HepG2 (cell line): ENCODE measurements around the gene IRF3. TPM values are rescaled to one million over a fixed set of nuclear protein-coding genes. Genes with fewer than 3 reads are reported as not detected.

Experiments
- ATAC-seq: fragments of 200-7000 bp; cut with Tn5 transposase; 3 replicates; pipeline ENCODE4 v1.9.1; 2020; ENCODE audit warnings: mild to moderate bottlenecking, moderate library complexity
- BruUV-seq: library from RNA; stranded (reverse); fragments of 400-500 nt; replicated peaks from 2 replicates; lab custom pipeline; 2021; lab: Mats Ljungman, UMichigan
- CTCF ChIA-PET: fragments of 300-600 bp; formaldehyde crosslinking; extraction: SDS; loops from one replicate; lab custom pipeline; 2021; ENCODE audit warnings: low total read pairs, inconsistent platforms, low intra/inter-chr PET ratio; lab: Yijun Ruan, JAX
- POLR2A ChIA-PET: fragments of 350-600 bp; sonication (Branson Sonifier 250); formaldehyde crosslinking; loops from one replicate; lab custom pipeline; 2020; ENCODE audit warnings: antibody characterized with exemption, inconsistent platforms; lab: Yijun Ruan, JAX
- DNase-seq: peaks from one replicate; pipeline ENCODE4 v3.0.0-alpha.2; 2015; ENCODE audit warnings: low spot score
- FAIRE-seq: peaks from 3 replicates; lab custom pipeline; 2011; peaks lifted over from hg19 to GRCh38; lab: Jason Lieb, UNC
- H2AFZ ChIP-seq: one replicate; pipeline ENCODE4 v1.6.1; 2011; ENCODE audit warnings: low read length, inconsistent platforms
- H3K27ac ChIP-seq: fragments of 300-600 bp; 3 replicates; pipeline ENCODE4 v1.8.0; 2011; ENCODE audit warnings: mixed run types, mild to moderate bottlenecking, mixed read lengths, low read length, inconsistent platforms; ENCODE audit not compliant: insufficient read depth; ENCODE audit errors: extremely low read length
- H3K27me3 ChIP-seq, 2 experiments: fragments of 200-600 bp in 1 of 2; 2 replicates in 1 of 2; 3 replicates in 1 of 2; pipeline versions ENCODE4 v1.6.0 to v1.8.0; 2011; ENCODE audit warnings: low read length in 2 of 2, mild to moderate bottlenecking in 2 of 2, moderate library complexity in 2 of 2, inconsistent platforms in 1 of 2; ENCODE audit not compliant: insufficient read depth in 2 of 2, control insufficient read depth in 1 of 2
- H3K36me3 ChIP-seq, 2 experiments: fragments of 200-600 bp in 1 of 2; replicated peaks in 1 of 2; 2 replicates in 1 of 2; 3 replicates in 1 of 2; pipeline versions ENCODE4 v1.5.1 to v1.8.0; 2011; ENCODE audit warnings: low read length in 2 of 2, inconsistent platforms in 1 of 2; ENCODE audit not compliant: insufficient read depth in 2 of 2, control insufficient read depth in 1 of 2
- H3K4me1 ChIP-seq: 2 replicates; pipeline ENCODE4 v1.5.1; 2012; ENCODE audit warnings: low read length, inconsistent platforms; ENCODE audit not compliant: insufficient read depth
- H3K4me2 ChIP-seq: 2 replicates; pipeline ENCODE4 v1.6.0; 2011; ENCODE audit warnings: low read depth, low read length, inconsistent platforms
- H3K4me3 ChIP-seq, 3 experiments: fragments of 200-600 bp in 1 of 3; sonication (generic), shearing (Covaris generic) in 1 of 3; replicated peaks in 1 of 3; 2 replicates each; pipeline ENCODE4 v1.5.1; 2011 to 2016; ENCODE audit warnings: low read length in 3 of 3, inconsistent platforms in 2 of 3, low read depth in 2 of 3, mild to moderate bottlenecking in 2 of 3, control low read depth in 1 of 3, mixed read lengths in 1 of 3; ENCODE audit not compliant: insufficient read depth in 1 of 3
- H3K79me2 ChIP-seq: one replicate; pipeline ENCODE4 v1.6.1; 2011; ENCODE audit warnings: low read length, inconsistent platforms; ENCODE audit not compliant: insufficient read depth
- H3K9ac ChIP-seq: 2 replicates; pipeline ENCODE4 v1.6.0; 2011; ENCODE audit warnings: mild to moderate bottlenecking, low read depth, low read length, inconsistent platforms; ENCODE audit not compliant: insufficient read depth
- H3K9me3 ChIP-seq: 2 replicates; pipeline ENCODE4 v1.5.1; 2012; ENCODE audit warnings: mild to moderate bottlenecking, low read length
- H4K20me1 ChIP-seq: 2 replicates; pipeline ENCODE4 v1.6.0; 2011; ENCODE audit warnings: inconsistent platforms, mild to moderate bottlenecking, low read length, moderate library complexity; ENCODE audit not compliant: insufficient read depth
- AGO2 ChIP-seq: fragments of 200-400 bp; formaldehyde crosslinking; optimal IDR thresholded peaks from 2 replicates; pipeline ENCODE3; 2017; ENCODE audit warnings: mild to moderate bottlenecking, low read depth, low read length, moderate library complexity
- HNRNPL ChIP-seq: fragments of 200-400 bp; formaldehyde crosslinking; IDR thresholded peaks from 2 replicates; pipeline ENCODE4 v1.6.1; 2017; ENCODE audit warnings: mild to moderate bottlenecking, low read depth, low read length
- MAZ ChIP-seq, 2 experiments: sonication (generic) in 1 of 2; formaldehyde crosslinking in 1 of 2; IDR thresholded peaks; 2 replicates each; pipeline versions ENCODE4 v1.5.0 to v1.6.1; 2012 to 2020; ENCODE audit warnings: low read depth in 2 of 2, mild to moderate bottlenecking in 2 of 2, borderline replicate concordance in 1 of 2, improper control_type of control experiment in 1 of 2, low read length in 1 of 2, missing genetic modification reagents in 1 of 2, moderate library complexity in 1 of 2
- PAX8 ChIP-seq: sonication (generic); formaldehyde crosslinking; IDR thresholded peaks from 2 replicates; pipeline ENCODE4 v1.8.0; 2022; ENCODE audit warnings: mild to moderate bottlenecking, missing genetic modification reagents, borderline replicate concordance
- POGZ ChIP-seq: sonication (generic); formaldehyde crosslinking; IDR thresholded peaks from 2 replicates; pipeline ENCODE4 v1.4.0; 2020; ENCODE audit warnings: mild to moderate bottlenecking, missing genetic modification reagents
- REPIN1 ChIP-seq: sonication (generic); formaldehyde crosslinking; IDR thresholded peaks from 2 replicates; pipeline ENCODE4 v1.8.0; 2022; ENCODE audit warnings: missing genetic modification reagents, low read depth, mild to moderate bottlenecking, borderline replicate concordance
- SNAPC5 ChIP-seq: sonication (generic); formaldehyde crosslinking; IDR thresholded peaks from 2 replicates; pipeline ENCODE4 v1.8.1; 2023; ENCODE audit warnings: mild to moderate bottlenecking, missing genetic modification reagents, borderline replicate concordance
- SRSF4 ChIP-seq: fragments of 200-400 bp; formaldehyde crosslinking; IDR thresholded peaks from one replicate; pipeline ENCODE4 v1.6.1; 2018; ENCODE audit warnings: mild to moderate bottlenecking, low read depth, low read length, moderate library complexity; ENCODE audit not compliant: poor library complexity, severe bottlenecking
- ZNF296 ChIP-seq: sonication (generic); formaldehyde crosslinking; conservative IDR thresholded peaks from 2 replicates; pipeline ENCODE4 v1.5.0; 2020; ENCODE audit warnings: mild to moderate bottlenecking, missing genetic modification reagents
- ZNF329 ChIP-seq: sonication (generic); formaldehyde crosslinking; IDR thresholded peaks from 2 replicates; pipeline ENCODE4 v1.9.0; 2021; ENCODE audit warnings: low read depth, mild to moderate bottlenecking, missing genetic modification reagents
- ZNF556 ChIP-seq: sonication (generic); formaldehyde crosslinking; IDR thresholded peaks from 2 replicates; pipeline ENCODE4 v1.4.0; 2020; ENCODE audit warnings: mild to moderate bottlenecking, missing genetic modification reagents, borderline replicate concordance
- WGBS: methylation state at CpG from one replicate; pipeline ENCODE4 v1.1.6; 2017; ENCODE audit warnings: low lambda C conversion rate; 5-methylcytosine and 5-hydroxymethylcytosine counted together
- in situ Hi-C: cut with HindIII; loops from 2 replicates; pipeline ENCODE4 v1.10.0; 2017; ENCODE audit warnings: low pct_unique_long_range_greater_than_20kb; ENCODE audit not compliant: extremely low pct_ligation_motif_present
- intact Hi-C: fragments of 100-400 bp; cut with micrococcal nuclease; formaldehyde crosslinking; loops from one replicate; pipeline ENCODE4 v1.10.0; 2022; ENCODE audit not compliant: unreplicated experiment
- polyA plus RNA-seq, 8 experiments: library from polyadenylated mRNA; depleted of rRNA in 3 of 8; stranded (reverse) in 7 of 8; unstranded in 1 of 8; fragments of >200 nt; fragmentation: Illumina TruSeq in 4 of 8; extraction: Trizol in 4 of 8; gene quantifications; 2 replicates each; pipeline versions ENCODE4 v1.2.1 to v1.2.3, GENCODE V29; 2011 to 2016; ENCODE audit warnings: low read depth in 4 of 8, missing spikeins in 1 of 8, mixed read lengths in 1 of 8; ENCODE audit not compliant: insufficient read depth in 1 of 8
- total RNA-seq, 5 experiments: library from RNA; depleted of rRNA; stranded (reverse); fragments of >200 nt; fragmentation: Illumina TruSeq; extraction: Trizol; gene quantifications; 2 replicates each; pipeline ENCODE4 v1.2.3, GENCODE V29; 2016; ENCODE audit warnings: low read depth in 1 of 5
- TF ChIP-seq, protein P1 (sequence below): IDR thresholded peaks from 2 replicates; pipeline ENCODE4 v1.6.1; 2016; ENCODE audit warnings: control low read depth
- TF ChIP-seq, protein P2 (sequence below): sonication (generic); formaldehyde crosslinking; IDR thresholded peaks from 2 replicates; pipeline ENCODE4 v1.5.0; 2020; ENCODE audit warnings: mild to moderate bottlenecking, missing genetic modification reagents, moderate library complexity
- TF ChIP-seq, protein P3 (sequence below): sonication (generic); formaldehyde crosslinking; IDR thresholded peaks from 2 replicates; pipeline ENCODE4 v1.4.0; 2020; ENCODE audit warnings: mild to moderate bottlenecking, low read depth, missing genetic modification reagents

Gene IRF3
- total and polyA plus RNA-seq, 2 of the 13 experiments (the other 11 are each of a cell fraction or from before 2014, with no cell fraction given), result 61.9 to 65.5 TPM

- TF ChIP-seq, protein P1, sequence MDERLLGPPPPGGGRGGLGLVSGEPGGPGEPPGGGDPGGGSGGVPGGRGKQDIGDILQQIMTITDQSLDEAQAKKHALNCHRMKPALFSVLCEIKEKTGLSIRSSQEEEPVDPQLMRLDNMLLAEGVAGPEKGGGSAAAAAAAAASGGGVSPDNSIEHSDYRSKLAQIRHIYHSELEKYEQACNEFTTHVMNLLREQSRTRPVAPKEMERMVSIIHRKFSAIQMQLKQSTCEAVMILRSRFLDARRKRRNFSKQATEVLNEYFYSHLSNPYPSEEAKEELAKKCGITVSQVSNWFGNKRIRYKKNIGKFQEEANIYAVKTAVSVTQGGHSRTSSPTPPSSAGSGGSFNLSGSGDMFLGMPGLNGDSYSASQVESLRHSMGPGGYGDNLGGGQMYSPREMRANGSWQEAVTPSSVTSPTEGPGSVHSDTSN, result no peak
- TF ChIP-seq ZNF296 (CRISPR knock-in tag), result no peak
- no peak for TF ChIP-seq ZNF329 (CRISPR knock-in tag)
- TF ChIP-seq HNRNPL, result no peak
- TF ChIP-seq PAX8 (CRISPR knock-in tag), result no peak
- TF ChIP-seq AGO2, result peak; percentile 82
- TF ChIP-seq, protein P2, sequence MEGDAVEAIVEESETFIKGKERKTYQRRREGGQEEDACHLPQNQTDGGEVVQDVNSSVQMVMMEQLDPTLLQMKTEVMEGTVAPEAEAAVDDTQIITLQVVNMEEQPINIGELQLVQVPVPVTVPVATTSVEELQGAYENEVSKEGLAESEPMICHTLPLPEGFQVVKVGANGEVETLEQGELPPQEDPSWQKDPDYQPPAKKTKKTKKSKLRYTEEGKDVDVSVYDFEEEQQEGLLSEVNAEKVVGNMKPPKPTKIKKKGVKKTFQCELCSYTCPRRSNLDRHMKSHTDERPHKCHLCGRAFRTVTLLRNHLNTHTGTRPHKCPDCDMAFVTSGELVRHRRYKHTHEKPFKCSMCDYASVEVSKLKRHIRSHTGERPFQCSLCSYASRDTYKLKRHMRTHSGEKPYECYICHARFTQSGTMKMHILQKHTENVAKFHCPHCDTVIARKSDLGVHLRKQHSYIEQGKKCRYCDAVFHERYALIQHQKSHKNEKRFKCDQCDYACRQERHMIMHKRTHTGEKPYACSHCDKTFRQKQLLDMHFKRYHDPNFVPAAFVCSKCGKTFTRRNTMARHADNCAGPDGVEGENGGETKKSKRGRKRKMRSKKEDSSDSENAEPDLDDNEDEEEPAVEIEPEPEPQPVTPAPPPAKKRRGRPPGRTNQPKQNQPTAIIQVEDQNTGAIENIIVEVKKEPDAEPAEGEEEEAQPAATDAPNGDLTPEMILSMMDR (CRISPR knock-in tag), result no peak
These were observed 16.2 kb upstream of the IRF3 start (continued) for GRCh38 chr19:49681830-49682229.

DNA sequence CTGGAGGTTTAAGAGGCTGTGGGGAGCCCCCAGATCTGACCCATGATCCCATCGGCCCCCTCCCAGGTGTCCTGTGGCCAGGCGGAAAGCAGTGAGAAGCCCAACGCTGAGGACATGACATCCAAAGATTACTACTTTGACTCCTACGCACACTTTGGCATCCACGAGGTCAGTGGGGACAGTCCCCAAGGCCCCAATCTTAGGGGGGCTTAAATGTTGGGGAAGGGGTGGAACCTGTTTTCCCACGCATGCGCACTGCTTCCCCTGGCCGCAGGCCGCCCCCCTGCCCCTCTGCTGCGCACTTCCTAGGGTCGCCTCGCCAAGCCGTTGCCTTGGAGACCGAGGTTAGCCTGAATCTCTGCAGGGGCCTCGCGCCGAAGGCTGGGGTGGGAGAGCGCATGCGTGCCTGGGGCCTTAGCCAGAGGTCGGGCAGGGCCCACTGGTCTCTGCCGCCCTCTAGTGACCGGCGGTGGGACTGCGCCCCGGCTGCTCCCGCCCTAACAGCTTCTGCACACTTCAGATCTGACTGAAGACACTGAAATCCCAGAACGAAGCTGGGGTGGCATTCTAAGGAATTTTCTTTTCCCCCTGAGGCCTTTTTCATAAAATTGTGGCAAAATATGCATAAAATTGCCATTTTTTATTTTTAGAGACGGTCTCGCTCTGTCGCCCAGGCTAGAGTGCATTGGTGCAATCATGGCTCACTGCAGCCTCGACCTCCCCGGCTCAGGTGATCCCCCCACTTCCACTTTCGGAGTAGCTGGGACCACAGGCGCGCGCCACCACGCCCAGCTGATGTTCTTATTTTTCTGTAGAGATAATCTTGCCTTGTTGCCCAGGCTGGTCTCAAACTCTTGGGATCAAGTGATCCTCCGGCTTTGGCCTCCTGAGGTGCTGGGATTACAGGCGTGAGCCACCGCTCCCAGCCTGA, 15.0 kb upstream of the IRF3 start:
- DNase-seq, result peak; percentile 70
- no peaks in the 10 kb centered on the region for H3K27me3 ChIP-seq
- peaks cover 40% of the 10 kb centered on the region for H4K20me1 ChIP-seq
- ATAC-seq, result peak; percentile 7
- peaks cover 19 to 48% of the 10 kb centered on the region in 2 experiments for H3K36me3 ChIP-seq
- peaks cover 39% of the 10 kb centered on the region for H3K4me1 ChIP-seq
- POLR2A ChIA-PET, result interaction anchor here (1.6 kb wide), 1 partner anchor 185 kb away, joined by 5 read pairs; the partner anchor contains the start of gene RPS11
- WGBS, result 86% methylated on average over 20 of the region's 40 CpGs
- no peaks in the 10 kb centered on the region for H3K9me3 ChIP-seq
- in situ Hi-C loops (no loop called here), intact Hi-C loops (no loop called here)
- FAIRE-seq, result peak; percentile 71
- H3K4me3 ChIP-seq, result no peak overlapping the region; a peak in 1 of 6 replicates
- no peak overlapping the region for H3K9ac ChIP-seq
- CTCF ChIA-PET, result interaction anchor here (0.9 to 1.5 kb wide), 2 partner anchors 9 to 110 kb away, joined by 3 to 5 read pairs; no protein-coding TSS in a partner anchor
- no peak overlapping the region for H2AFZ ChIP-seq
- H3K27ac ChIP-seq, result peak overlapping the region; percentile 49
- H3K4me2 ChIP-seq, result peak overlapping the region; percentile 34
- BruUV-seq, result no TSS peak
- H3K79me2 ChIP-seq, result peaks cover 42% of the 10 kb centered on the region
- no peak for TF ChIP-seq SRSF4
- peak; percentile 10; the same call in 1 of the 2 replicates for TF ChIP-seq MAZ (IDR thresholded peaks at IDR 0.05; ENCODE audit: borderline replicate concordance, low read depth, low read length)
- TF ChIP-seq MAZ (CRISPR knock-in tag; IDR thresholded peaks at IDR 0.05; ENCODE audit: low read depth), result no peak
- no peak for TF ChIP-seq REPIN1
- TF ChIP-seq, protein P3, sequence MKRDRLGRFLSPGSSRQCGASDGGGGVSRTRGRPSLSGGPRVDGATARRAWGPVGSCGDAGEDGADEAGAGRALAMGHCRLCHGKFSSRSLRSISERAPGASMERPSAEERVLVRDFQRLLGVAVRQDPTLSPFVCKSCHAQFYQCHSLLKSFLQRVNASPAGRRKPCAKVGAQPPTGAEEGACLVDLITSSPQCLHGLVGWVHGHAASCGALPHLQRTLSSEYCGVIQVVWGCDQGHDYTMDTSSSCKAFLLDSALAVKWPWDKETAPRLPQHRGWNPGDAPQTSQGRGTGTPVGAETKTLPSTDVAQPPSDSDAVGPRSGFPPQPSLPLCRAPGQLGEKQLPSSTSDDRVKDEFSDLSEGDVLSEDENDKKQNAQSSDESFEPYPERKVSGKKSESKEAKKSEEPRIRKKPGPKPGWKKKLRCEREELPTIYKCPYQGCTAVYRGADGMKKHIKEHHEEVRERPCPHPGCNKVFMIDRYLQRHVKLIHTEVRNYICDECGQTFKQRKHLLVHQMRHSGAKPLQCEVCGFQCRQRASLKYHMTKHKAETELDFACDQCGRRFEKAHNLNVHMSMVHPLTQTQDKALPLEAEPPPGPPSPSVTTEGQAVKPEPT (CRISPR knock-in tag), result no peak
- no peak for TF ChIP-seq SNAPC5 (CRISPR knock-in tag)
- TF ChIP-seq ZNF556 (CRISPR knock-in tag), result 0 out of 2 replicates have a peak, but pooled peaks have one; percentile 38
- TF ChIP-seq POGZ, result no peak
